NCI-H2081 treated with DMSO at 0.1 percent for 48 hours (cell line): Measurements from ENCODE around the gene PNLIPRP2.

Experiments used
- DNase-seq: peaks from one replicate; lab custom pipeline; 2025; lab: John Stamatoyannopoulos, UW

The PNLIPRP2 gene

DNA sequence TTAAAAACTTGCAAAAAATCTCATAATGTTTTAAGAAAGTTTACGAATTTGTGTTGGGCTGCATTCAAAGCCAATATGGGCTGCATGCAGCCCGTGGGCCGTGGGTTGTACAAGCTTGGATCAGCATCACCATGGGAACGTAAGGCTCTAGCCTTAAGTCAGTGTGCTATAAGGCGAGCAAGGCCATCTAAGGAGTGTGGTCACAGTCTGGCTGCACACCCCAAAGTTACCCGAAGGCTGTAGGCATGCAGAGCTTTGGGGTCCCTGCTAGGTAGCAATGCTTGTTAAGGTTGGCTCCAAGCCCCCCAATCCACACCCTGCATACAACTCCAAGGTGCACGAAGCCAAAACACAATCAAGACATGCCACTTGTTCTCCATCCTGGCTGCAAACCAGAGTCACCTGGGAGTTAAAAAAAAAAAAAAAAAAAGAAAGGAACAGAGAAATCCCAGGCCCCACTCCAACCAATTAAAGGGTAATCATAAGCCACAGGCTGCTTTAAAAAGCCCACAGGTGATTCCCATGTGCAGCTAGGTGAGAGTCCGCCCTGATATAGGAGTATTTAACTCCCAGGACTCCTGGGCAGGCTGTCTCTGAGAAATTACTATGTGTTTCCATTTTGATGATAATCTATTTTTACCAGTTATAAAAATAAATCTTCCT lies 8.5 kb upstream of the PNLIPRP2 start:
- no peak for DNase-seq

DNA sequence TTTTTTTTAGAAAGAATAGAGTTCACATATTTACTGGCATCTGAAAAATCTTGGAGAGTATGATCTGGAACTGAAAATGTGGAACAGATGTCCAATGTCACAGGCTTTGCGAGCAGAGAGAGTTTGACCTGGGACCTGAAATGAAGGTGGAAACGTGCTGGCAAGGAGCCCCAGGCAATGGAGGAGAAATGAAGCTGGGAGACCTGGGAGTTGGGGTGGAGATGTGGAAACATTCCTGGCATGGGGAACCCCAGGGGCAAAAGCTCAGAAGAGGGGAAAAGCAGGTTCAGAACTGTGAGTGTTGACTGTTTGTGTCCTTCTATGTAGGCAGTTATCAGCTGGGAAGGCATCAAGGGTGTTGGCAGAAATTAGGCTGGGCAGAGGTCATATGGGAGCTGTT lies 7.3 kb upstream of the PNLIPRP2 start:
- no peak for DNase-seq

DNA sequence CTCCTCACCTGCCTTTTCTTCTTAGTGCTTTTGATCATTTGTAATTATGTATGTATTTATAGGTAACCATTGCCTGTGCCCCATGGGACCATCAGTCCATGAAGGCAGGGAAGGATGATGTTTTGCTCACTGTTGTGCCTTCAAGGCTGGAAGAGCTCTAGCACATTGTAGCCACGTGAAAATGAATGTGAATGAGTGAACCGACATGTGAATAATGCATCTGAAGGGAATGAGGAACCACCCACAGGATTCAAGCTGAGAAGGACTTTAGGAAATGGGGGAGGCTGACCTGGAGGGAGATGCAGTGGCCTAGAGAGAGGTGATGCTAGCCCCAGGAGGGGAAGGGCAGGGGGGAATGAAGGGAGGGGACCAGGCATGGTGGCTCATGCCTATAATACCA lies 6.0 kb upstream of the PNLIPRP2 start:
- no peak for DNase-seq

DNA sequence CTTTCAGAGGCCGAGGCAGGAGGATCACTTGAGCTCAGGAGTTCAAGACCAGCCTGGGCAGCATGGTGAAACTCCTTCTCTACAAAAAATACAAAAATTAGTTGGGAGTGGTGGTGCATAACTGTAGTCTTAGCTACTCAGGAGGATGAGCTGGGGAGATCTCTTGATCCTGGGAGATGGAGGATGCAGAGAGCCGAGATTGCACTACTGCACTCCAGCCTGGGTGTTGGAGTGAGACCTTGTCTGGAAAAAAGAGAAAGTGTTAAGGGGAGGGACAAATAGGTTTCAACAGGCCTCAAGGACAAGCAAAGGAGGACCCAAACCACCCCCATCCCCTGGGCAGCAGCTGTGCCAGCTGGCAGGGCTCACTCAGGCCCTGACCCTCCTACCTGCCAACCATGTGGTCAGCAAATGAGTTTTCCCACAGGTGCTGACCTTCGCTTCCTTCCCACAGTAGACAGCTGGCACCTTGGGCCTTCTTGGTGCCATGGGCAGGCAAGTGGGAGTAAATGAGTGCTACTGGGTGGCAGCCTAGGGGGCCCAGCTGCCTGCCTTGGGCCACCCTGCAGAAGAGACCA lies 5.5 kb upstream of the PNLIPRP2 start:
- DNase-seq = no peak

DNA sequence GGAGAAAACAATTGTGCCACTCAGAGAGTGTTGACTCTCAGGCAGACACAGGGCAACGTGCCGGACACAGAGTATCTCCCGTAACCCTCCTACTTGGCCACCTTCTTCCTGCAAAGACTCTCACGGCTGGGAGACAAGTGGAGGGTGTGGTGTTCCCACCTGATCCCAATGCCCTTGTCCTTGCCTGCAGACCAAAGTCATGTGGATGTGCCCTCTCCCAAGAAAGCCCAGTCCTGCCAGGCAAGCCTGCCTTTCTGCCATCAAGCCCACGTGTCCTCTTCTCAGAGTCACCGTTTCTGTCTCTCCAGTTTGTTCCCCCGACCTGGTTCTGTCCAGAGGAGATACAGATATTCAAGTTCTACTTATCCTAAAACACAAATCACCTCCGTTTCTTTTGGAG lies 723 bp downstream of the PNLIPRP2 start:
- no peak for DNase-seq

DNA sequence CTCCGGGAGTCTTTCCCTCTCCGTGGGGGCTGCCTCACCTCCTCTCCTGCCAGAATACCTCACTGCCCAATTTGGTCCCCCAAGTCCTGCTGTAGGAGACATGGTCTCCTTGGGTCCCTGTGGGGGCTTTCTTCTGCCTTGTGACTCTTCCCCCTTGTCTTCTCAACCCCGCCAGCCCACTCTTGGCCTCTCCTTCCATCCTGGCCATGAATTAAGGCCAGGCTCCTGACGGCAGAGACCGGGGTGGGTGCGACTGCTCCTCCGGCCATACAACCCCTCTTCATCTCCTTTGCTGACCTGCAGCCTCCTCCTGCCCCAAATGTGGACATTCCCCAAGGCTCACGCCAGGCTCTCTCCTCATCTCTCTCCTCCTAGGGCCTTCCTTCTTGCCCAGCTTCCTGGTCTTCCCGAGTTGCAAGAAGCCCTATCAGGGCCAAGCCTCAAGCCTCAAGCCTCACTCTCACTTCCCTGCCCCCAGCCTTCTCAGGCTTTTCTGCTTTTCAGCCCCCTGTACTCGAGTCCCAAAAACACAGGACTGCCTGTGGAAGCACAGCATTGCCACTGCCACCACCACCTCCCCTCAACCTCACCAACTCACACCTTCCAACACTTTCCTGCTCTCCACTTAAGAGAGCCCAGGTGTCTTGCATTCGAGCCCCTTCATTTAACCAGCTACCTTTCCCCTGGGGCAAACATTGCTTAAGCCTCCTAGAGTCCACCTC lies 1.3 kb downstream of the PNLIPRP2 start:
- DNase-seq = no peak

DNA sequence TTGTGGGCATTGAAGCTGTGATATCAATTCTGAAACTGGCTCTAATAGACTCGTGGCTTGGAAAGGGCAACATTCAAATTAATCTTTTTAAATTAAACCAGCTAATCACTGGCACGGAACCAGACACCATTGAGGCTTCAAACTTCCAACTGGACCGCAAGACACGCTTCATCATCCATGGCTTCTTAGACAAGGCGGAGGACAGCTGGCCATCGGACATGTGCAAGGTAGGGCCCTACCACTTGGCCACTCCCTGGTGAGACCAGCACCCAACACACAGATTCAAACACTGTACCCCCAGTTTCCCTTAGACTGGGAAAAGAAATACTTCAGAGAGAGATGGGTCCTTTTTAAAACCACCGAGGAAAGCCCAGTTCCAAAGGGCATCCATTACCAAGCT lies 5.1 kb downstream of the PNLIPRP2 start:
- DNase-seq = no peak

DNA sequence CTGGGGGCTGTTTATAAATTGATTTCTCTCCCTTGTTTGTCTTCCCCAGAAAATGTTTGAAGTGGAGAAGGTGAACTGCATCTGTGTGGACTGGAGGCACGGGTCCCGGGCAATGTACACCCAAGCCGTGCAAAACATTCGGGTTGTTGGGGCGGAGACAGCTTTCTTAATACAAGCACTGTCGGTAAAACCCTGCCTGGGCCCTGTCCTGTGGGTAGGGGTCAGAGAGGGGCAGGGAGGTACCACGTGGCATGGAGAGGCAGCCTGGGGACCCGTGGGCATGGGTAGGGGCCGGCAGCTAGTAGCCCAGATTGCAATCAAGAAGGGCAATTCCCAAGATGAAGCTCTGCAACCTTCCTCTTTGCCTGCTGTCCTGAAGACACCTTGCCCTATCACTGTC lies 6.1 kb downstream of the PNLIPRP2 start:
- DNase-seq = no peak

DNA sequence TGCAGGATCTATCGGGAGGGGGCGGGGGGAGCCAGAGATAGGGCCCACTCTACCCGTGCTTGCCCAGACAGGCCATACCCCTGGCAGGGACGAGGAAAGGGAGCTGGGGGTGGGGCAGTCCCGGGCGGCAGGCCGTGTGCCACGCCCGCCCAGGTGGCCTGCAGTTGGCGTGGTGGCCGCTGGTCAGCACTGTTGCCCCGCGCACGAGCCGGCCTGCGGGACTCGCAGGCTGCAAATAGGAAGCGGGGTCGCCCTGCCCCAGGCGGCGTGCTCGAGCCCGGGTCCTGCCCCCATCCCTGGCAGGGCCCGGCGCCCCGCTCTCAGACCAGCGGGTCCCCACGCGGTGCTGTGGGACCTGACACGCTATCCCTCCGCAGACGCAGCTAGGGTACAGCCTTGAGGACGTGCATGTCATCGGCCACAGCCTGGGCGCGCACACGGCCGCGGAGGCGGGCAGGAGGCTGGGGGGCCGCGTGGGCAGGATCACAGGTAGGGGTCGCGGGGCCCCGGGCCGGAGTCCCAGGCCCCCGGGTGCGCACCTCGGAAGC lies 6.7 kb downstream of the PNLIPRP2 start:
- no peak for DNase-seq

DNA sequence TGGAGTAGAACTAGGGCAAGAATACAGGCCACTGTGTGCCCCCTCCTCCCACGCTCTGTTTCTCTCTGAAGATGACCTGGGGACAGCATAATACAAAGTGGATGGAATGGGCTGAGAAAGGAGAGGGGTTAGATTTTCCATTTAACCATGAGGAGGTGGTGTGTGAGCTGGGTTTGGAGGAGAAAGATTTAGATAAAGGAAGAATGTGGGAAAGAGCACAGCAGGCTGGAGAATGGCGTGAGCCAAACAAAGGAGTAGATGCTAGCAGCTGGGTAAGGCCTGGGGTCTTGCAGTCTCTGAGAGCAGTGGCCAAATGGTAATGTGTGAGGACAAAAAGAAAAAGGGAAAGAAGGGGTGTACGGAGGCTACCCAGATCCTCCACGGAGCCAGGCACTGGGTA lies 8.6 kb downstream of the PNLIPRP2 start:
- no peak for DNase-seq

DNA sequence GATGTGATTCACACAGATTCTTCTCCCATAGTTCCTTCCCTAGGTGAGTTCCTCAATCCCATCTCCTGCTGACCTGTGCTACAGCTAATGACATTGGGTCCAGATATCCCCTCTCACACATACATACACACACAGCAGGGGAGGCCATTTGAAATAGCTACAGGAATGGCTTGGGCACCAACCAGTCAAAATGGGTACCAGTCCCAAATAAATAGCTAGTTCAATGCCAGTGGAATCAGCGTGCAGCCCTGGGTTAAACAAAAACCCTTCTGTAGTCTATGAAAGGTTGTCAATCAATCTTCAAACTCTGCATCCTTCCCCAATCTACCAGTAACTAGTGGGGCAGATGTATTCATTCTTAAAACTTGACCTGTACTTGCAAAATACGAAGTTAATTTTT lies 9.3 kb downstream of the PNLIPRP2 start:
- no peak for DNase-seq

DNA sequence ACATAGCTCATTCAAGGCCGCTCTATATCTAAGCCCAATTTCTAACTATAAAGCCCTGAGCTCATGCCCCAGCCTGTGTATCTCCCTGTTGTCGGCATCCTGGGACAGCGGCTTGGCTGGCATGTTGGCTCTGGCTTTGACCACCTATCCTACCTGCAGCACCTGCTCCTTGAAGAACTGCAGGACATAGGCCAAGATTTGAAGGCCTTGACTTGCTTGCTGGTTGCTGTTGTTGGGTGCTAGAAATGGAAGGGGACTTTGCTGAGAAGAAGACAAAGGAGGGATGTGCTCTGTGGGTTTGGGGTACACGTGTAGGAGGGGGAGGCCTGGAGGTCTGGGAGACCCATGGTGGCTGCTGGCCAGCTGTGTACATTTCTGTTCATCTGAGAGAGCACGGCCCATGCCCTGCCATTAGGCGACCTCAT lies 11.1 kb downstream of the PNLIPRP2 start:
- no peak for DNase-seq

DNA sequence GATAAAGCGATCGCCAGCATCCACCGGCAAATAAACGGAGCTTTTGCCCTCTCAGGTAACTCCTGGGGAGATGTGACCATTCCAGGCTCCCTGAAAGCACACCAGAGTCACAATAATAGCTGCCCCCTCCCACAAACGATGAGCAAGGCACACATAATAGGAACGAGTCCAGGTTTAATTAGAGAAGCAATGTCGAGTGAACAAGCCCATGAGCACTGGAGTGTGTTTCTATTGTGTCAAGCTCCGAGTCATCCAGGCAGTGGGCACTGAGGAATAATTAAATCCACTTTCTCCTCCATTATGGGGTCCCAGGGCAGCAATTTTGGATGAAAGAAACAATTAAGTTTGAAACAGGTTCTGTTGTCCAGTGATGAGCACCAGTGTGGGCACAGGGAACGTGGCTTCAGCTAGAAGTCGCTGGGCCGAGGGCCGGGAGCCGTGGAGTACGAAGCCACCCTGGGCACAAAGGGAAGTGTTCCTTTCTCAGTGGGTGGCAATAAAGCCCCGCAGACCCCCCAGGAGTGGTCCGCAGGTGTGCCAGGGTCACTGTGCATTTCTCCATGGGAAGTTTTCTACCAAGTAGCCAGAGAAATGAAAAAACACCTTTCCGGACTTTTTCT lies 12.0 kb downstream of the PNLIPRP2 start:
- no peak for DNase-seq

DNA sequence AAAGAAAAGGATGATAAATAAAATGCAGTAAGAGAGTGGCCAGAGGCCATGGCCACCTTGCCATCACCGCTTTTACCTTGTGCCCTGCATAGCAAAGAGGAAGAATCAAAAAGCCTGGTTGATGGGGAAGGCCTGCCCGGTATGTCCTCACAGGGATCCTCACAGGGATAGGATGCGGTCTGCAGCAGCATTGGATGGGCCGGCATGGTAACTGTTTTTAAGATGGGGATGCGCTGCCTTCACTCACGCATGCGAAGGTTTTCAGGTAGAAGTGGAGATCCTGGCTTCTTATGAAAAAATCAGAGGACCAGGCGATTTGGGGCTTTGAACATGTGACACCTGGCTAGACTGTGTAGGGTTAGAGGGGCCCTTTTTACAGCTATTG lies 12.5 kb downstream of the PNLIPRP2 start:
- DNase-seq = no peak

DNA sequence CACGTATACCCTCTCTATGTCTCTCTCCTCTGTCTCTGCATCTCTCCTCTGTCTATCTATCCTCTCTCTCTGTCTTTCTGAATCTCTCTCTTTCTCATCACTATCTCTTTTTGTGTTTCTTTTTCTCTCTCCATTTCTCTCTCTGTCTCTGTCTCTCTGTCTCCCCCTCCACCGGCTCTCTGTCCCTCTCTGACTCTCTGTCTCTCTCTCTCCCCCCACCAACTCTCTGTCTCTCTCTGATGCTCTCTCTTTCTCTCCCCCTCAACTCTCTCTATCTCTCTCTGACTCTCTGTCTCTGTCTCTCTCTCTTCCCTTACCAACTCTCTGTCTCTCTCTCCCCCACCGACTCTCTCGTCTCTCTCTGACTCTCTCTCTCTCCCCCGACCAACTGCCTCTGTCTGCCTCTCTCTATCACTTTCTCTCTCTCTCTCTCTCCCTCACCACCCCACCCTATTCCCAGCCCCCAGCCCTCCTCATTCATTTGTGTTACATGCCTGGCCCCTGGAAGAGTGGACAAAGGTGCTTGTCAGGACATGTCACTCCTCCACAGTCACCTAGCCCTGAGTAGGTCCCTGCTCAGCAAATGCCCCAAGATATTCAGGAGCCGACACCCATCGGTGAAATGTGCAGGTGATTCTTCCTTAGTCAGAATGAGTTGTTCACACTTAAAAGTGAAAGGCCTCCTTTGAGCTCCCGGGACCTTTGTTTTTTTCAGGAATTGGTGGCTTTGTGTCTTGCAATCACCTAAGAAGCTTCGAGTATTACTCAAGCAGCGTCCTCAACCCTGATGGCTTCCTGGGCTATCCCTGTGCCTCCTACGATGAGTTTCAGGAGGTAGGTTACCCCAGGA lies 13.6 kb downstream of the PNLIPRP2 start:
- no peak for DNase-seq

DNA sequence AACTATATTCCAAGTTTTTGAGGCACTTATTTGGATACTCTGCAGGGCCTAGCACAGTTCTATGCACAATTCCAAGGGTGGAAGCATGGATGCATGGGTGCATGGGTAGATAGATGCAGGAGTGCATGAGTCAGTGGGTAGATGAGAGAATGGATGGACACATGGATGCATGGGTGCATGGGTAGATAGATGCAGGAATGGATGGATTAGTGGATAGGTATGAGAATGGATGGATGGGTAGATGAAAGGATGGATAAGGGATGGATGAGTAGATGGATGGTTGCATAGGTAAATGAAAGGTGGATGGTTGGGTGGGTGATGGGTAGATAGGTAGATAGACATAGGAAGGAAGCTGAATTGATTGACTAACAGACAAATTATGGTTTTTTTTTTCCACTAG lies 15.6 kb downstream of the PNLIPRP2 start:
- no peak for DNase-seq

DNA sequence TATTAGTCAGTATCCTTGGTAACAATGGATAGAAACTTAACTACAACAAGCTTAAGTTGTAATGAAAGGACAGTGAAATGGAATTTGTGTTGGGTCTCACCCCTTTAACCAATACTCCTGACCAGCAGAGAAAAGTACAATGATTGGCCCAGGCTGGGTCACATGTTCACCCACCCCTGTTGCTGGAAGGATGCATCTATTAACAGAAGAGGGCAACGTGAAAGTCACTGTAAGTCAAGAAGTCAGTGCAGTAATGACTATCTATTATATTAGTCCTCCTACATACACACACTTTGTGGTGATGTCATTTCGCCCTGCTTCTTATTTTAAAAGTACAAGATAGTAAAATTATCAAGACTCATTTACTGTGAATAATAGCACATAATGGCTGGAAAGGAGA lies 16.2 kb downstream of the PNLIPRP2 start:
- no peak for DNase-seq

DNA sequence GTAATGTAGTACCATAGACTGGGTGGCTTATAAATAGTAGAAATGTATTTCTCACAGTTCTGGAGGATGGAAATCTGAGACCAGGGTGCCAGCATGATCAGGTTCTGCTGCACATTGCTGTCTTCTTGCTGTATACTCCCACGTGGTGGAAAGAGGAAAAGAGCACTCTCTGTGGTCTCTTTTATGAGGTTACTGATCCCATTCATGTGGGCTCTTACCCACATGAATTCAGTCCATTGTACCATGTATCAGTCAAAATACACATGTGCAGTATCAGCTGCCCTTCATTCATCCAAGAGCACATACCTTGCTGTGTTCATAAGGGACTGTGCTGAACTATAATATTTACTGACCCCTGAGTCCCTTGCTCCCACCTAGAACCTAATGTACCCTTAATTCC lies 17.1 kb downstream of the PNLIPRP2 start:
- no peak for DNase-seq

DNA sequence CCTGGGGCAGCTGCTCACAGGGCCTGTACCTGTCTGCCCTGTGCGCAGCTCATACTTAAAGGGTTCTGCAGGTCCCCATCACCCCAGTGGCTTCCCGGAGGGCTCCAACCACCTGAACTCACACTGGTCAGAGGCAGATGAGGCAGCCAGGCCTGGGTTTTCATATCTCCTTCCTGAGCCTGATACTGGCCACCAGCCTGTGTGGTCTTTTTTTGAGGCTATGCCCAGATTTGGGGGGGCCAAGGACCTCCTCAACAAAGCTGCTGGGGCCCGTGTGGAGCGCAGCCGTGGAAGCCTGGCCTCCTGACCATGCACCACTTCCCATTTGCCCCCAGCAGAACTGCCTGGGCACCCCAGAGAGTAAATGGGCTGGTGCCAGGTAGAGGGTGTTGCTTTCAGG lies 25.7 kb downstream of the PNLIPRP2 start:
- DNase-seq = no peak

DNA sequence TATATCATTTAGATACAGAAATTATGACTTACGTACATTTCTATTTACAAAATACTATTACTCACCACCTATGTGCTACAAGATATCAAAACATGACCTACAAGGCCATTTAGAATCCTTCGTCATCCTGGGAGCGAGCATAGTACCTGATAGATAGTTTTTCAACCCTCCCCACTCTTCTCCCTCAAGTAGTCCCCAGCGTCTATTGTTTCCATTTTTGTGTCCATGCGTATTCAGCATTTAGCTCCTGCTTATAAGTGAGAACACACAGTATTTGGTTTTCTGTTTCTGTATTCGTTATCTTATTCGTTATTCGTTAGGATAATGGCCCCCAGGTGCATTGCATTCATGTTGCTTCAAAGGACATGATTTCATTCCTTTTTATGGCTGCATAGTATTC lies 28.1 kb downstream of the PNLIPRP2 start:
- DNase-seq = no peak

DNA sequence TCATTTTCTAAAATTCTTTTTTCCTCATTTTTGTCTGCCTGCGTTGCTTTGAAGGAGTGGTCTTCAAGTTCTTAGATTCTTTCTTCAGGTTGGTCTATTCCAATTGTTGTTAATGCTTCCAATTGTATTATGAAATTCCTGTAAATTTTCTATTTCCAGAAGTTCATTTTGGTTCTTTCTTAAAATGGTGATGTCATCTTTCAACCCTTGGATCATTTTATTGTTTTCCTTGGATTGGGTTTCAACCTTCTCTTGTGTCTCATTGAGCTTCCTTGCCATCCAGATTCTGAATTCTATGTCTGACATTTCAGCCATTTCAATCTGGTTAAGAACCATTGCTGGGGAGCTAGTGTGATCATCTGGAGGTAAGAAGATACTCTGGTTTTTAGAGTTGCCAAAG lies 33.1 kb downstream of the PNLIPRP2 start:
- no peak for DNase-seq

DNA sequence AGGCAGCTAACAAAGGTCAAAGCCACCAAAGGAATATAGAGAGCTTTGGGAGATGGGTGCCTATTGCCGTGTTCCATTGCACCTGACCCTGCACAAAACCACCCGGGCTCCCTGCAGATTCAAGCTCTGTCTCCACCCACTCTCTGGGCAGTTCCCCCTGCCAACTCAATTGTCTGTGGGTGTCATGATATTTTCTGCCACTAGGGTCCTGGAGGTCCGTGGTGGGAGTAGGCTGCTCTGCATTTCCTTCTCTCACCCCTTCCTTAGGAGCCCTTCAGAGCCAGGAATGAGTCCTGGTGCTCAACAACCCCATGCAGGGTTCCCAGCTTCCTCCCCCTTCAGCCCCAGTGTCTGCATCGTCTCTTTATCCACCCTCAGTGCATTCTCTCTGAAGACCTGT lies 34.1 kb downstream of the PNLIPRP2 start:
- DNase-seq = no peak
